K562 (cell line): ENCODE data around the gene TSHZ1. TPM values are rescaled to one million over a fixed set of nuclear protein-coding genes. Genes with fewer than 3 reads are reported as not detected.

Experiments used
- ATAC-seq: fragments of 200-7000 bp; cut with Tn5 transposase; 3 replicates; pipeline ENCODE4 v1.9.1; 2020; ENCODE audit warnings: moderate library complexity
- BruUV-seq: library from RNA; stranded (reverse); fragments of 400-500 nt; replicated peaks from 2 replicates; lab custom pipeline; 2021; lab: Mats Ljungman, UMichigan
- CTCF ChIA-PET: fragments of 300-600 bp; formaldehyde crosslinking; extraction: SDS; loops from one replicate; lab custom pipeline; 2021; ENCODE audit warnings: low intra/inter-chr PET ratio; lab: Yijun Ruan, JAX
- POLR2A ChIA-PET: fragments of 300-600, 350-650 bp; sonication (Branson Sonifier 250); formaldehyde crosslinking; extraction: SDS; loops from one replicate; lab custom pipeline; 2021; ENCODE audit warnings: antibody characterized with exemption, inconsistent platforms; lab: Yijun Ruan, JAX
- DNase-seq, 4 experiments: peaks; one replicate each; pipeline versions ENCODE4 v3.0.0 to v3.0.0-alpha.2; 2011 to 2018; ENCODE audit warnings: low spot score in 3 of 4, mixed read lengths in 3 of 4; ENCODE audit errors: extremely low read depth in 1 of 4
- FAIRE-seq: peaks from 2 replicates; lab custom pipeline; 2011; peaks lifted over from hg19 to GRCh38; lab: Jason Lieb, UNC
- H2AFZ ChIP-seq: 2 replicates; pipeline ENCODE4 v1.6.0; 2011; ENCODE audit warnings: low read depth, low read length, control low read depth, inconsistent platforms
- H3K27ac ChIP-seq: fragments of 200-600 bp; 3 replicates; pipeline ENCODE4 v1.8.0; 2011; ENCODE audit warnings: low read depth, mild to moderate bottlenecking, control low read depth, inconsistent platforms, low read length, moderate library complexity, mixed read lengths; ENCODE audit errors: extremely low read depth
- H3K27me3 ChIP-seq, 2 experiments: fragments of 300-600 bp in 1 of 2; 2 replicates in 1 of 2; 3 replicates in 1 of 2; pipeline versions ENCODE4 v1.6.0 to v1.8.0; 2011; ENCODE audit warnings: inconsistent platforms in 2 of 2, low read length in 2 of 2, mild to moderate bottlenecking in 1 of 2, mixed read lengths in 1 of 2, moderate library complexity in 1 of 2; ENCODE audit not compliant: control insufficient read depth in 2 of 2, insufficient read depth in 2 of 2
- H3K36me3 ChIP-seq: fragments of 300-600 bp; 3 replicates; pipeline ENCODE4 v1.8.0; 2011; ENCODE audit warnings: mild to moderate bottlenecking, low read length, inconsistent platforms; ENCODE audit not compliant: control insufficient read depth, insufficient read depth
- H3K4me1 ChIP-seq, 2 experiments: fragments of 200-600 bp in 1 of 2; replicated peaks in 1 of 2; 2 replicates in 1 of 2; 3 replicates in 1 of 2; pipeline versions ENCODE4 v1.5.1 to v1.8.0; 2011; ENCODE audit warnings: inconsistent platforms in 2 of 2, low read length in 2 of 2, mild to moderate bottlenecking in 1 of 2, mixed read lengths in 1 of 2, moderate library complexity in 1 of 2; ENCODE audit not compliant: control insufficient read depth in 2 of 2, insufficient read depth in 2 of 2
- H3K4me2 ChIP-seq: 2 replicates; pipeline ENCODE4 v1.6.1; 2011; ENCODE audit warnings: low read length, control low read depth, inconsistent platforms, mixed read lengths; ENCODE audit not compliant: insufficient read depth
- H3K4me3 ChIP-seq: fragments of 200-600 bp; sonication (generic), shearing (Covaris generic); 2 replicates; pipeline ENCODE4 v1.5.1; 2016; ENCODE audit warnings: control low read depth, inconsistent platforms
- H3K79me2 ChIP-seq: fragments of 200-600 bp; 3 replicates; pipeline ENCODE4 v1.8.0; 2011; ENCODE audit warnings: low read length, inconsistent platforms; ENCODE audit not compliant: control insufficient read depth, insufficient read depth
- H3K9ac ChIP-seq, 2 experiments: 2 replicates each; pipeline versions ENCODE4 v1.6.0 to v1.6.1; 2011; ENCODE audit warnings: low read depth in 2 of 2, low read length in 2 of 2, control low read depth in 1 of 2, inconsistent platforms in 1 of 2, mild to moderate bottlenecking in 1 of 2, mixed read lengths in 1 of 2; ENCODE audit not compliant: insufficient read depth in 1 of 2
- H3K9me1 ChIP-seq: one replicate; pipeline ENCODE4 v1.6.0; 2011; ENCODE audit warnings: inconsistent platforms, mild to moderate bottlenecking, low read length, moderate library complexity; ENCODE audit not compliant: control insufficient read depth, insufficient read depth
- H3K9me3 ChIP-seq: replicated peaks from 2 replicates; pipeline ENCODE4 v1.5.1; 2011; ENCODE audit warnings: low read depth, low read length, inconsistent platforms; ENCODE audit not compliant: control insufficient read depth, insufficient read depth
- H4K20me1 ChIP-seq: replicated peaks from 2 replicates; pipeline ENCODE4 v1.6.1; 2011; ENCODE audit warnings: low read length, inconsistent platforms, mixed read lengths; ENCODE audit not compliant: control insufficient read depth, insufficient read depth
- ADNP ChIP-seq: fragments of 200-800 bp; sonication (Bioruptor generic); IDR thresholded peaks from 2 replicates; pipeline ENCODE4 v1.6.1; 2016; ENCODE audit warnings: missing genetic modification characterization, missing compliant biosample characterization
- ARID1B ChIP-seq: fragments of 450-650 bp; IDR thresholded peaks from 2 replicates; pipeline ENCODE4 v1.6.1; 2016; ENCODE audit warnings: antibody characterized with exemption, mild to moderate bottlenecking, inconsistent platforms
- DACH1 ChIP-seq: fragments of 450-650 bp; IDR thresholded peaks from 2 replicates; pipeline ENCODE4 v1.6.1; 2018; ENCODE audit not compliant: partially characterized antibody
- FOSL1 ChIP-seq: fragments of 200-800 bp; sonication (Bioruptor generic); conservative IDR thresholded peaks from 2 replicates; pipeline ENCODE4 v1.6.1; 2016; ENCODE audit warnings: missing genetic modification characterization, missing compliant biosample characterization
- HNRNPLL ChIP-seq: fragments of 200-400 bp; formaldehyde crosslinking; IDR thresholded peaks from 2 replicates; pipeline ENCODE4 v1.6.1; 2017; ENCODE audit warnings: low read length, low read depth, mild to moderate bottlenecking; ENCODE audit not compliant: poor library complexity, severe bottlenecking
- TAF9B ChIP-seq: fragments of 450-650 bp; IDR thresholded peaks from 2 replicates; pipeline ENCODE4 v1.6.1; 2018; ENCODE audit warnings: mild to moderate bottlenecking; ENCODE audit not compliant: partially characterized antibody
- TBP ChIP-seq: optimal IDR thresholded peaks from 2 replicates; pipeline ENCODE3; 2011; ENCODE audit warnings: low read depth, low read length, improper control_type of control experiment
- ZSCAN32 ChIP-seq: fragments of 450-650 bp; formaldehyde crosslinking; IDR thresholded peaks from 2 replicates; pipeline ENCODE4 v1.4.0; 2020; ENCODE audit warnings: mild to moderate bottlenecking, moderate library complexity
- WGBS: fragments of 100-300 bp; shearing (Covaris generic); methylation state at CpG from one replicate; pipeline ENCODE4 v1.1.6; 2016; ENCODE audit warnings: low coverage, mixed read lengths; ENCODE audit not compliant: insufficient coverage; ENCODE audit errors: missing lambda C conversion rate; 5-methylcytosine and 5-hydroxymethylcytosine counted together
- in situ Hi-C: fragments of 300-500 bp; cut with MboI; formaldehyde crosslinking; loops from 4 replicates; pipeline ENCODE4 v1.15.0; 2018; ENCODE audit warnings: inconsistent platforms, mixed read lengths
- intact Hi-C: fragments of 100-400 bp; cut with micrococcal nuclease; formaldehyde crosslinking; loops from 2 replicates; pipeline ENCODE4 v1.14.2; 2022
- polyA plus RNA-seq, 8 experiments: library from polyadenylated mRNA; depleted of rRNA in 4 of 8; stranded (reverse) in 5 of 8; unstranded in 3 of 8; fragments of >200 nt; fragmentation: Nextera tagmentation in 2 of 8; fragmentation: Illumina TruSeq in 1 of 8; extraction: Ambion mirVana in 2 of 8; extraction: Trizol in 1 of 8; gene quantifications; 2 replicates each; pipeline versions ENCODE4 v1.2.1 to v1.2.3, GENCODE V29; 2011 to 2014; ENCODE audit warnings: inconsistent platforms in 1 of 8, missing spikeins in 1 of 8
- total RNA-seq, 7 experiments: library from RNA; depleted of rRNA in 6 of 7; stranded (reverse); fragments of >200 nt in 6 of 7; fragmentation: Illumina TruSeq in 2 of 7; extraction: Trizol in 2 of 7; gene quantifications; 2 replicates each; pipeline versions ENCODE4 v1.2.1 to v1.2.3, GENCODE V29; 2011 to 2021; ENCODE audit warnings: low replicate concordance in 1 of 7
- TF ChIP-seq, protein P1 (sequence below): fragments of 250-450 bp; sonication (Bioruptor Pico); IDR thresholded peaks from 2 replicates; pipeline ENCODE4 v1.5.0; 2021
- TF ChIP-seq, protein P2 (sequence below): sonication (generic); IDR thresholded peaks from 2 replicates; pipeline ENCODE4 v1.6.1; 2016
- TF ChIP-seq, protein P3 (sequence below): fragments of 450-650 bp; formaldehyde crosslinking; conservative IDR thresholded peaks from 2 replicates; pipeline ENCODE4 v1.4.0; 2022; ENCODE audit warnings: mild to moderate bottlenecking, missing genetic modification characterization
- TF ChIP-seq, protein P4 (sequence below), 2 experiments: IDR thresholded peaks in 1 of 2; conservative IDR thresholded peaks in 1 of 2; 2 replicates each; pipeline ENCODE4 v1.6.1; 2016; ENCODE audit warnings: low read depth in 2 of 2, mild to moderate bottlenecking in 1 of 2, missing compliant biosample characterization in 1 of 2, missing genetic modification characterization in 1 of 2, moderate library complexity in 1 of 2
- TF ChIP-seq, protein P5 (sequence below): sonication (generic); formaldehyde crosslinking; IDR thresholded peaks from 2 replicates; pipeline ENCODE4 v1.8.0; 2022; ENCODE audit warnings: missing genetic modification reagents, mild to moderate bottlenecking, moderate library complexity, borderline replicate concordance

The TSHZ1 gene
- total and polyA plus RNA-seq, 9 of the 15 experiments (the other 6 are each of a cell fraction or from before 2014, with no cell fraction given): 1.1 to 7.2 (median 2.7) TPM

DNA sequence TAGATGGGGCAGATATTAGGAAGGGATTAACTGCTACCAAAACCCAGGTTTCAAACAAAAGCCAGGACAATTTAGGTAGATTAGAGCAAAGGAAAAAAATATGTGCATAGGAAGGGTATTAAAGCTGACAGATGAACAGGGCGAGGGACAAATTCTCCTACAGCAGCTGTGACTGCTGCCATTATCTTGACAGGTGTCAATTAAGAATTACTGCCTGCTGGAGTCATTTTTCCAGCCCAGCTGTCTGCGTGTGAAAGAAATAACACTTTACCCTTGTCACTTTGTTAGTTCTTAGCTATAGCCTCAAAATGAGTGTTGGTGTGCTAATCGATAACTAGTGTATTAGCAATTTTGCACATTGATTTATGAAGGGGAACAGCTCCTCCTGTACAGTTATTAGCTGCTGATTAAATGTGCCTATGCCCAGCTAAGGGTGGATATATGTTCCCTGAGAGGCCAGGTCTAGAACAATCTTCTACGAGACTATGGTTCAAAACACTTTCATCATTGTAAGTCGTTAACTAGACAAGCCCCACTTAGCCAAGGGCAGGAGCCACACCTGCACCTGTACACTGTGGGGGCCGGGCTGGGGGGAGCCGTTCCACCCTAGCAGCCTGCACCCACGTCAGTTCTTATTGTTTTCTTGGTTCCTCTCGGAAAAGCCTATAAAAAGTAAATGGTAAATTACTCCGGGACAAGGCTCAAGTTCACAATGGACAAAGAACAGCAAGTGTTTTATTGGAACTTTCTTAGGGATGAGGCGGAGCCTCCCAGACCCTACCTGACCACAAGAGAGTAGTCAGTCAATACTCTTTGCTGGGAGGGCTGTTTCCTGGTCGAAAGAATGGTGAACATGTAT is 7.7 kb downstream of the TSHZ1 start:
- H3K4me2 ChIP-seq: no peak overlapping the region
- CTCF ChIA-PET: no interaction called here
- no peak overlapping the region for H3K27ac ChIP-seq
- H3K9me1 ChIP-seq: no peaks in the 10 kb centered on the region
- intact Hi-C loops (no loop called here), in situ Hi-C loops (no loop called here)
- peaks cover 5% of the 10 kb centered on the region; the same call in 2 of the 3 replicates for H3K79me2 ChIP-seq
- peak; percentile 29 for FAIRE-seq
- H3K9me3 ChIP-seq: no peaks in the 10 kb centered on the region
- H3K4me3 ChIP-seq: no peak overlapping the region
- no TSS peak for BruUV-seq
- no peaks in the 10 kb centered on the region for H3K27me3 ChIP-seq
- no peaks in the 10 kb centered on the region for H3K36me3 ChIP-seq
- no peak overlapping the region for H3K9ac ChIP-seq
- POLR2A ChIA-PET: no interaction called here
- H3K4me1 ChIP-seq: peaks cover 0 to 10% of the 10 kb centered on the region in 2 experiments; a peak in 3 of 5 replicates
- DNase-seq: no peak
- H4K20me1 ChIP-seq: no peaks in the 10 kb centered on the region
- no peak overlapping the region for H2AFZ ChIP-seq
- ATAC-seq: no peak; the same call in 2 of the 3 replicates
- 55% methylated on average over 12 of the region's 12 CpGs for WGBS
- TF ChIP-seq FOSL1 (tag) (no peak), ZSCAN32 (CRISPR knock-in tag) (no peak), TBP (no peak), ARID1B (no peak), ADNP (tag) (no peak), TAF9B (peak; percentile 37), DACH1 (peak; percentile 21), HNRNPLL (no peak)
- TF ChIP-seq, protein P1, sequence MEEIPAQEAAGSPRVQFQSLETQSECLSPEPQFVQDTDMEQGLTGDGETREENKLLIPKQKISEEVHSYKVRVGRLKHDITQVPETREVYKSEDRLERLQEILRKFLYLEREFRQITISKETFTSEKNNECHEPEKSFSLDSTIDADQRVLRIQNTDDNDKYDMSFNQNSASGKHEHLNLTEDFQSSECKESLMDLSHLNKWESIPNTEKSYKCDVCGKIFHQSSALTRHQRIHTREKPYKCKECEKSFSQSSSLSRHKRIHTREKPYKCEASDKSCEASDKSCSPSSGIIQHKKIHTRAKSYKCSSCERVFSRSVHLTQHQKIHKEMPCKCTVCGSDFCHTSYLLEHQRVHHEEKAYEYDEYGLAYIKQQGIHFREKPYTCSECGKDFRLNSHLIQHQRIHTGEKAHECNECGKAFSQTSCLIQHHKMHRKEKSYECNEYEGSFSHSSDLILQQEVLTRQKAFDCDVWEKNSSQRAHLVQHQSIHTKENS: no peak
- TF ChIP-seq, protein P2, sequence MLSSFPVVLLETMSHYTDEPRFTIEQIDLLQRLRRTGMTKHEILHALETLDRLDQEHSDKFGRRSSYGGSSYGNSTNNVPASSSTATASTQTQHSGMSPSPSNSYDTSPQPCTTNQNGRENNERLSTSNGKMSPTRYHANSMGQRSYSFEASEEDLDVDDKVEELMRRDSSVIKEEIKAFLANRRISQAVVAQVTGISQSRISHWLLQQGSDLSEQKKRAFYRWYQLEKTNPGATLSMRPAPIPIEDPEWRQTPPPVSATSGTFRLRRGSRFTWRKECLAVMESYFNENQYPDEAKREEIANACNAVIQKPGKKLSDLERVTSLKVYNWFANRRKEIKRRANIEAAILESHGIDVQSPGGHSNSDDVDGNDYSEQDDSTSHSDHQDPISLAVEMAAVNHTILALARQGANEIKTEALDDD: no peak
- TF ChIP-seq, protein P3, sequence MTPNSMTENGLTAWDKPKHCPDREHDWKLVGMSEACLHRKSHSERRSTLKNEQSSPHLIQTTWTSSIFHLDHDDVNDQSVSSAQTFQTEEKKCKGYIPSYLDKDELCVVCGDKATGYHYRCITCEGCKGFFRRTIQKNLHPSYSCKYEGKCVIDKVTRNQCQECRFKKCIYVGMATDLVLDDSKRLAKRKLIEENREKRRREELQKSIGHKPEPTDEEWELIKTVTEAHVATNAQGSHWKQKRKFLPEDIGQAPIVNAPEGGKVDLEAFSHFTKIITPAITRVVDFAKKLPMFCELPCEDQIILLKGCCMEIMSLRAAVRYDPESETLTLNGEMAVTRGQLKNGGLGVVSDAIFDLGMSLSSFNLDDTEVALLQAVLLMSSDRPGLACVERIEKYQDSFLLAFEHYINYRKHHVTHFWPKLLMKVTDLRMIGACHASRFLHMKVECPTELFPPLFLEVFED: no peak
- TF ChIP-seq, protein P4, sequence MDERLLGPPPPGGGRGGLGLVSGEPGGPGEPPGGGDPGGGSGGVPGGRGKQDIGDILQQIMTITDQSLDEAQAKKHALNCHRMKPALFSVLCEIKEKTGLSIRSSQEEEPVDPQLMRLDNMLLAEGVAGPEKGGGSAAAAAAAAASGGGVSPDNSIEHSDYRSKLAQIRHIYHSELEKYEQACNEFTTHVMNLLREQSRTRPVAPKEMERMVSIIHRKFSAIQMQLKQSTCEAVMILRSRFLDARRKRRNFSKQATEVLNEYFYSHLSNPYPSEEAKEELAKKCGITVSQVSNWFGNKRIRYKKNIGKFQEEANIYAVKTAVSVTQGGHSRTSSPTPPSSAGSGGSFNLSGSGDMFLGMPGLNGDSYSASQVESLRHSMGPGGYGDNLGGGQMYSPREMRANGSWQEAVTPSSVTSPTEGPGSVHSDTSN (CRISPR knock-in tag; IDR thresholded peaks at IDR 0.05; ENCODE audit: low read depth): no peak
- TF ChIP-seq, protein P4 (tag; conservative IDR thresholded peaks at IDR 0.05; ENCODE audit: low read depth): peak; percentile 93
- TF ChIP-seq, protein P5, sequence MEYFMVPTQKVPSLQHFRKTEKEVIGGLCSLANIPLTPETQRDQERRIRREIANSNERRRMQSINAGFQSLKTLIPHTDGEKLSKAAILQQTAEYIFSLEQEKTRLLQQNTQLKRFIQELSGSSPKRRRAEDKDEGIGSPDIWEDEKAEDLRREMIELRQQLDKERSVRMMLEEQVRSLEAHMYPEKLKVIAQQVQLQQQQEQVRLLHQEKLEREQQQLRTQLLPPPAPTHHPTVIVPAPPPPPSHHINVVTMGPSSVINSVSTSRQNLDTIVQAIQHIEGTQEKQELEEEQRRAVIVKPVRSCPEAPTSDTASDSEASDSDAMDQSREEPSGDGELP: peak; percentile 25; the same call in 1 of the 2 replicates
